Measurements from ENCODE around the gene CLCN7. TPM values are rescaled to one million over a fixed set of nuclear protein-coding genes. Genes with fewer than 3 reads are reported as not detected.

Gene CLCN7
- total and polyA plus RNA-seq, 2 of the 13 experiments (the other 11 are each of a cell fraction or from before 2014, with no cell fraction given): 24.6 to 25.1 TPM

- TF ChIP-seq NR0B2 (CRISPR knock-in tag; IDR thresholded peaks at IDR 0.05) (no peak), HOXD1 (CRISPR knock-in tag; IDR thresholded peaks at IDR 0.05) (no peak), ZFYVE20 (CRISPR knock-in tag; IDR thresholded peaks at IDR 0.05; ENCODE audit: borderline replicate concordance, low read depth) (0 out of 2 replicates have a peak, but pooled peaks have one; percentile 71), CERS6 (CRISPR knock-in tag; IDR thresholded peaks at IDR 0.05) (no peak), USF2 (IDR thresholded peaks at IDR 0.05; ENCODE audit: low read depth, low read length) (no peak), USF2 (CRISPR knock-in tag; IDR thresholded peaks at IDR 0.05; ENCODE audit: borderline replicate concordance) (no peak), SNAPC2 (CRISPR knock-in tag; IDR thresholded peaks at IDR 0.05) (no peak), ZSCAN9 (CRISPR knock-in tag; IDR thresholded peaks at IDR 0.05; ENCODE audit: borderline replicate concordance) (no peak), SP1 (IDR thresholded peaks at IDR 0.05) (no peak), SP1 (CRISPR knock-in tag; IDR thresholded peaks at IDR 0.05) (peak; percentile 9; the same call in 1 of the 2 replicates), ZNF784 (CRISPR knock-in tag; IDR thresholded peaks at IDR 0.05; ENCODE audit: borderline replicate concordance) (no peak), RXRA (CRISPR knock-in tag; IDR thresholded peaks at IDR 0.05) (peak; percentile 46), ZNF343 (CRISPR knock-in tag; IDR thresholded peaks at IDR 0.05) (no peak), POGK (CRISPR knock-in tag; conservative IDR thresholded peaks at IDR 0.05) (no peak), ZNF674 (CRISPR knock-in tag; IDR thresholded peaks at IDR 0.05; ENCODE audit: low read depth) (no peak), ZNF589 (CRISPR knock-in tag; conservative IDR thresholded peaks at IDR 0.05) (no peak), DPF2 (CRISPR knock-in tag; IDR thresholded peaks at IDR 0.05; ENCODE audit: borderline replicate concordance, low read depth) (no peak), ZNF562 (CRISPR knock-in tag; IDR thresholded peaks at IDR 0.05; ENCODE audit: borderline replicate concordance) (no peak), MIER2 (CRISPR knock-in tag; IDR thresholded peaks at IDR 0.05) (no peak), ZNF264 (CRISPR knock-in tag; IDR thresholded peaks at IDR 0.05) (no peak), ZHX1 (CRISPR knock-in tag; IDR thresholded peaks at IDR 0.05; ENCODE audit: low read depth) (no peak)
Observed at GRCh38 chr16:1435921-1436697, 38.7 kb downstream of the CLCN7 start (continued).
